ENCODE measurements around the gene CASQ2. TPM values are rescaled to one million over a fixed set of nuclear protein-coding genes. Genes with fewer than 3 reads are reported as not detected.

Gene CASQ2
- total RNA-seq = not detected in 2 replicates

DNA sequence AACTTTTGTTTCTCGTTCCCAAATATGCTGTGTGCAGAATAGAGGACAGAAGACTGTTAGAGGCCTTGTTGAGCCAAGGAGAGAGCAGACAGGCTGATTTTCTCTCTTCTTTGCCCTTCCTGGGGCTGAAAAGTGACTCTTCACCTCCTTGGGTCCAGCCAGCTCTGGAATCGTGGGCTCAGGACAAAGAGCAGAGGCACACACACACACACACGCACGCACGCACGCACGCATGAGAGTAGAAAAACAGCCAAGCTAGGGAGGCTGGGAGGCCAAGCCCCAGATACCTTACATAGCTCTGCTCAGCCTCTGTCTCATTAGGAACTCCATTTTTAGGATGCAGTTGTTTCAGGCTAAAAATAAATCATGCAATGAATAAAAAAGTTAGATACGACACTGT lies at the start of gene CASQ2:
TSS of gene CASQ2 (minus strand) at position 166 of the 400 bp plus-strand sequence. CDS start 173 bp downstream, outside the sequence.

Other genes starting within 250 kb of the CASQ2 start
- 6.6 and 13.3 TPM in 2 replicates for gene VANGL1, start 126.7 kb downstream of the CASQ2 start, total RNA-seq
- not detected in 2 replicates for gene NHLH2, start 72.4 kb upstream of the CASQ2 start, total RNA-seq
- 8.4 and 32.2 TPM in 2 replicates for gene SLC22A15, start 207.8 kb upstream of the CASQ2 start, total RNA-seq

All from placental pericyte (primary cell).